Measurements from ENCODE around the gene XAB2.

Gene XAB2

GRCh38 chr19:7606289-7606688 is 23.1 kb downstream of the XAB2 start:
- no peak overlapping the region for H3K9ac ChIP-seq (ENCODE audit: low read depth, low read length)
- H3K27me3 ChIP-seq (ENCODE audit: insufficient read depth, low read length) = no peaks in the 10 kb centered on the region
- no peaks in the 10 kb centered on the region for H3K9me3 ChIP-seq (ENCODE audit: insufficient read depth, low read depth, low read length)
- H3K4me3 ChIP-seq (ENCODE audit: low read length) = no peak overlapping the region
- H3K27ac ChIP-seq (ENCODE audit: low read depth, low read length) = no peak overlapping the region
- H3K4me1 ChIP-seq (ENCODE audit: insufficient read depth, low read length) = no peaks in the 10 kb centered on the region
- WGBS = 92% methylated on average over 17 of the region's 17 CpGs
- peaks cover 16% of the 10 kb centered on the region for H3K36me3 ChIP-seq (ENCODE audit: insufficient read depth, low read length)

GRCh38 chr19:7605490-7606222 is 23.7 kb downstream of the XAB2 start:
- Histone ChIP-seq H3K9me3 (ENCODE audit: insufficient read depth, low read depth, low read length) (no peaks in the 10 kb centered on the region), H3K27me3 (ENCODE audit: insufficient read depth, low read length) (no peaks in the 10 kb centered on the region), H3K27ac (ENCODE audit: low read depth, low read length) (no peak overlapping the region), H3K4me3 (ENCODE audit: low read length) (no peak overlapping the region), H3K36me3 (ENCODE audit: insufficient read depth, low read length) (peaks cover 14% of the 10 kb centered on the region), H3K4me1 (ENCODE audit: insufficient read depth, low read length) (no peaks in the 10 kb centered on the region), H3K9ac (ENCODE audit: low read depth, low read length) (no peak overlapping the region)
- WGBS = 94% methylated on average over 12 of the region's 14 CpGs

DNA sequence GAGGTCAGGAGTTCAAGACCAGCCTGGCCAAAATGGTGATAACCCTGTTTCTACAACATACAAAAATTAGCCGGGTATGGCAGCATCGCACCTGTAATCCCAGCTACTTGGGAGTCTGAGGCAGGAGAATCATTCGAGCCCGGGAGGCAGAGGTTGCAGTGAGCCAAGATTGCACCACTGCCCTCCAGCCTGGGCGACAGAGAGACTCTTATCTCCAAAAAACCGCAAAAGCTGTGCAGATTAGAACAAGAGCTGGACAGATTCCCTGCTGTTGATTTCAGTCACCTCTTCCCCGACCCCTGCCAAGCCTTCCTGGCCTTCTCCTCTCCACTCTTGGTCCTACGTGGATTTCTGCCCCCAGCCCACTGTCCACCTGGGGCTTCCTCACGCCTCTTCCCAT is 25.4 kb downstream of the XAB2 start:
- H3K36me3 ChIP-seq (ENCODE audit: insufficient read depth, low read length) = peaks cover 5% of the 10 kb centered on the region; the same call in 1 of the 2 replicates
- no peaks in the 10 kb centered on the region for H3K27me3 ChIP-seq (ENCODE audit: insufficient read depth, low read length)
- H3K4me1 ChIP-seq (ENCODE audit: insufficient read depth, low read length) = no peaks in the 10 kb centered on the region
- 92% methylated on average over 9 of the region's 9 CpGs for WGBS
- no peak overlapping the region for H3K9ac ChIP-seq (ENCODE audit: low read depth, low read length)
- H3K9me3 ChIP-seq (ENCODE audit: insufficient read depth, low read depth, low read length) = no peaks in the 10 kb centered on the region
- H3K27ac ChIP-seq (ENCODE audit: low read depth, low read length) = no peak overlapping the region
- H3K4me3 ChIP-seq (ENCODE audit: low read length) = no peak overlapping the region

- Histone ChIP-seq H3K27ac (ENCODE audit: low read depth, low read length) (no peak overlapping the region), H3K9me3 (ENCODE audit: insufficient read depth, low read depth, low read length) (no peaks in the 10 kb centered on the region), H3K4me3 (ENCODE audit: low read length) (no peak overlapping the region), H3K9ac (ENCODE audit: low read depth, low read length) (no peak overlapping the region), H3K27me3 (ENCODE audit: insufficient read depth, low read length) (no peaks in the 10 kb centered on the region), H3K4me1 (ENCODE audit: insufficient read depth, low read length) (no peaks in the 10 kb centered on the region), H3K36me3 (ENCODE audit: insufficient read depth, low read length) (peaks cover under 1% of the 10 kb centered on the region; the same call in 1 of the 2 replicates)
- WGBS = 94% methylated on average over 11 of the region's 11 CpGs
Observed at GRCh38 chr19:7602935-7603497, 26.3 kb downstream of the XAB2 start.

GRCh38 chr19:7602240-7602934 is 27.0 kb downstream of the XAB2 start:
- Histone ChIP-seq H3K27ac (ENCODE audit: low read depth, low read length) (no peak overlapping the region), H3K4me1 (ENCODE audit: insufficient read depth, low read length) (no peaks in the 10 kb centered on the region), H3K9me3 (ENCODE audit: insufficient read depth, low read depth, low read length) (no peaks in the 10 kb centered on the region), H3K4me3 (ENCODE audit: low read length) (no peak overlapping the region), H3K9ac (ENCODE audit: low read depth, low read length) (no peak overlapping the region), H3K36me3 (ENCODE audit: insufficient read depth, low read length) (no peaks in the 10 kb centered on the region), H3K27me3 (ENCODE audit: insufficient read depth, low read length) (no peaks in the 10 kb centered on the region)
- 73% methylated on average over 15 of the region's 15 CpGs for WGBS

GRCh38 chr19:7600721-7601120 is 28.6 kb downstream of the XAB2 start:
- Histone ChIP-seq H3K27ac (ENCODE audit: low read depth, low read length) (no peak overlapping the region), H3K9me3 (ENCODE audit: insufficient read depth, low read depth, low read length) (no peaks in the 10 kb centered on the region), H3K36me3 (ENCODE audit: insufficient read depth, low read length) (no peaks in the 10 kb centered on the region), H3K4me1 (ENCODE audit: insufficient read depth, low read length) (no peaks in the 10 kb centered on the region), H3K9ac (ENCODE audit: low read depth, low read length) (no peak overlapping the region), H3K27me3 (ENCODE audit: insufficient read depth, low read length) (0 out of 2 replicates have a peak, but pooled peaks cover 9% of the 10 kb centered on the region), H3K4me3 (ENCODE audit: low read length) (no peak overlapping the region)

- Histone ChIP-seq H3K27ac (ENCODE audit: low read depth, low read length) (no peak overlapping the region), H3K9ac (ENCODE audit: low read depth, low read length) (no peak overlapping the region), H3K4me1 (ENCODE audit: insufficient read depth, low read length) (no peaks in the 10 kb centered on the region), H3K4me3 (ENCODE audit: low read length) (no peak overlapping the region), H3K36me3 (ENCODE audit: insufficient read depth, low read length) (no peaks in the 10 kb centered on the region), H3K9me3 (ENCODE audit: insufficient read depth, low read depth, low read length) (no peaks in the 10 kb centered on the region), H3K27me3 (ENCODE audit: insufficient read depth, low read length) (peaks cover 17% of the 10 kb centered on the region)
- 82% methylated on average over 6 of the region's 6 CpGs for WGBS
Observed at GRCh38 chr19:7598180-7598579, 31.2 kb downstream of the XAB2 start.

DNA sequence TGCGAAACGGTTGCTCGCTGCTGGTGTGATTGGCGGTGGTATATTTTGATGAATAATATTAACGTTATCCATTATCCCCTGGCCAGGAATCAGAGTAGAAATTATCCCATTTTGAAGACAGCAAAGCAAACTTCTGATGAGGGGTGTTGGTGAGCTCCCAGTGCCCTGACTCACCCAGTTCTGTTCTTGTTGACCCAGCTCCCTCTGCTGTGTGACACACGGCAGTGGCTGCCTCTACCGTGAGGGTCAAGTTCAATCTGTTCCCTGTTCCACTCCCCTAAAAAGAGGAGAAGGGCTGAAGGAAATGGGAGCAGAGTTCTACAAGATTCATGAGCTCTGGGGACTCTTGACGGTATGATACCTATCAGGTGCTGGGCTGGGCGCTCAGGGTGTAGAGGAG is 31.7 kb downstream of the XAB2 start:
- 82% methylated on average over 9 of the region's 9 CpGs for WGBS

DNA sequence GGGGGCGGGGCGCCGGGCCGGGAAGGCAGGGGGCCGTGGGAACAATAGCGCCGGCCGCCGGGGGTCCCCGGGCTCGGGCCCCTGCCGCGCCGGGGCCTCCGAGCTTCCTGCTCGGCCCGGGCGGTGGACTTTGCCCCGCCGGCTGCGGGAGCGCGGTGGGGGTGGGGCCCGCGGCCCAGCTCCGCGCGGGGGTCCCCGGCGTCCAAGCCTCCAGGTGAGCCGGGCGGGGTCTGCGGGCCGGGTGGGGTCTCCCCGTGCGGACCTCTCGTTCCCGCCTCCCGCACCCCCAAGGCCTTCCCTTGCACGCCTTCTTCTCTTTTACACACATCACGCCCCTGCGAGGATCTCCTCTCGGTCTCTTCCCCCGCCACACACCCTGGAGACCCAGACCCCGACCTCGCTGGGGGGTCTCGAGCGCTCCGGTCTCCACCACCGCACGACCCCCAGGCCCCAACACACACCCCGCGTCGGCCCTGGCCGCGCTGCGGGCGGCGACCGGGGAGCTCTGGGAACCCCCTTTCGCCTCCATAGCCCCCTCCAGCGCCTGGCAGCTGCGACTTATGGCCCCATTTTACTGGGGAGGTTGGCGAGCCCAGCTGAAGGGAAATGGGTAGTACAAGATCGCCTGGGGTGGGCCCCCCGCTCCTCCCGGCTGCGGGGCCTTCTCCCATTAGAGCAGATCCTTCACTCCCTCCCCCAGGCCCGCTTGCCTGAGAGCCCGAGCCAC is 33.0 kb downstream of the XAB2 start:
- Histone ChIP-seq H3K4me3 (ENCODE audit: low read length) (peak overlapping the region; percentile 62), H3K9me3 (ENCODE audit: insufficient read depth, low read depth, low read length) (no peaks in the 10 kb centered on the region), H3K36me3 (ENCODE audit: insufficient read depth, low read length) (no peaks in the 10 kb centered on the region), H3K4me1 (ENCODE audit: insufficient read depth, low read length) (no peaks in the 10 kb centered on the region), H3K9ac (ENCODE audit: low read depth, low read length) (peak overlapping the region; percentile 12; the same call in 1 of the 2 replicates), H3K27me3 (ENCODE audit: insufficient read depth, low read length) (peaks cover 17% of the 10 kb centered on the region), H3K27ac (ENCODE audit: low read depth, low read length) (no peak overlapping the region)
- 4% methylated on average over 70 of the region's 70 CpGs for WGBS

More for the DNA sequence above, 31.7 kb downstream of the XAB2 start:
- Histone ChIP-seq H3K27me3 (ENCODE audit: insufficient read depth, low read length) (peaks cover 17% of the 10 kb centered on the region), H3K36me3 (ENCODE audit: insufficient read depth, low read length) (no peaks in the 10 kb centered on the region), H3K9ac (ENCODE audit: low read depth, low read length) (no peak overlapping the region), H3K4me3 (ENCODE audit: low read length) (no peak overlapping the region), H3K9me3 (ENCODE audit: insufficient read depth, low read depth, low read length) (no peaks in the 10 kb centered on the region), H3K27ac (ENCODE audit: low read depth, low read length) (no peak overlapping the region), H3K4me1 (ENCODE audit: insufficient read depth, low read length) (no peaks in the 10 kb centered on the region)

GRCh38 chr19:7595466-7596133 is 33.7 kb downstream of the XAB2 start, which contains the start of gene CAMSAP3:
Gene CAMSAP3 (plus strand): TSS chr19:7595863. CDS start chr19:7596003, 140 bp downstream.
- Histone ChIP-seq H3K36me3 (ENCODE audit: insufficient read depth, low read length) (no peaks in the 10 kb centered on the region), H3K9me3 (ENCODE audit: insufficient read depth, low read depth, low read length) (no peaks in the 10 kb centered on the region), H3K27ac (ENCODE audit: low read depth, low read length) (no peak within 1 kb of the TSS), H3K9ac (ENCODE audit: low read depth, low read length) (peak within 1 kb of the TSS; percentile 47; the same call in 1 of the 2 replicates), H3K4me1 (ENCODE audit: insufficient read depth, low read length) (no peaks in the 10 kb centered on the region), H3K4me3 (ENCODE audit: low read length) (peak within 1 kb of the TSS; percentile 62), H3K27me3 (ENCODE audit: insufficient read depth, low read length) (peaks cover 17% of the 10 kb centered on the region)
- WGBS = under 1% methylated on average over 78 of the region's 78 CpGs

Measured in HUES64 (cell line).